A673 (cell line): ENCODE measurements around the gene FHL1. TPM values are rescaled to one million over a fixed set of nuclear protein-coding genes. Genes with fewer than 3 reads are reported as not detected.
A peak's percentile ranks its signal among the peaks of the same experiment; 100 is the strongest.

ENCODE experiments used
- BruUV-seq: library from RNA; stranded (reverse); fragments of 400-500 nt; replicated peaks from 2 replicates; lab custom pipeline; 2021; lab: Mats Ljungman, UMichigan
- CTCF ChIA-PET: fragments of 300-600 bp; sonication (Branson Sonifier 250); formaldehyde crosslinking; loops from one replicate; lab custom pipeline; 2022; ENCODE audit warnings: antibody characterized with exemption; lab: Charles Lee
- POLR2A ChIA-PET: fragments of 300-600 bp; sonication (Branson Sonifier 250); formaldehyde crosslinking; loops from one replicate; lab custom pipeline; 2022; ENCODE audit warnings: antibody characterized with exemption; ENCODE audit not compliant: low non-redundant PET; lab: Charles Lee
- DNase-seq: peaks from one replicate; pipeline ENCODE4 v3.0.0-alpha.2; 2015; ENCODE audit warnings: low spot score
- H3K27ac ChIP-seq: fragments of 200-600 bp; sonication (generic); 2 replicates; pipeline ENCODE4 v1.5.1; 2016; ENCODE audit warnings: mixed run types, low read depth, mild to moderate bottlenecking, mixed read lengths, antibody characterized with exemption, low read length; ENCODE audit not compliant: poor library complexity, severe bottlenecking
- H3K27me3 ChIP-seq: fragments of 200-600 bp; sonication (generic); replicated peaks from 2 replicates; pipeline ENCODE4 v1.6.1; 2017; ENCODE audit warnings: mixed run types, low read depth, mild to moderate bottlenecking, mixed read lengths, antibody characterized with exemption, low read length; ENCODE audit not compliant: insufficient read depth, poor library complexity
- H3K36me3 ChIP-seq: fragments of 200-600 bp; sonication (generic); 2 replicates; pipeline ENCODE4 v1.6.1; 2016; ENCODE audit warnings: mixed run types, mild to moderate bottlenecking, mixed read lengths, antibody characterized with exemption, low read length; ENCODE audit not compliant: insufficient read depth, poor library complexity, severe bottlenecking
- H3K4me1 ChIP-seq: fragments of 200-600 bp; sonication (generic); 2 replicates; pipeline ENCODE4 v1.6.1; 2017; ENCODE audit warnings: mixed run types, mild to moderate bottlenecking, mixed read lengths, antibody characterized with exemption, low read length; ENCODE audit not compliant: insufficient read depth, poor library complexity, severe bottlenecking
- H3K4me3 ChIP-seq: fragments of 200-600 bp; sonication (generic); 2 replicates; pipeline ENCODE4 v1.5.1; 2016; ENCODE audit warnings: low read depth, mixed run types, mild to moderate bottlenecking, mixed read lengths, low read length; ENCODE audit not compliant: poor library complexity, severe bottlenecking
- H3K9me3 ChIP-seq: fragments of 200-600 bp; sonication (generic); 2 replicates; pipeline ENCODE4 v1.6.1; 2016; ENCODE audit warnings: mixed run types, low read depth, mild to moderate bottlenecking, mixed read lengths, antibody characterized with exemption, low read length; ENCODE audit not compliant: poor library complexity, severe bottlenecking
- EZH2 ChIP-seq: fragments of 200-600 bp; sonication (generic); IDR thresholded peaks from 2 replicates; pipeline ENCODE4 v1.6.1; 2017; ENCODE audit warnings: borderline replicate concordance, low read depth, mild to moderate bottlenecking, mixed read lengths, antibody characterized with exemption, low read length; ENCODE audit not compliant: poor library complexity, severe bottlenecking
- intact Hi-C: fragments of 100-400 bp; cut with micrococcal nuclease; formaldehyde crosslinking; loops from one replicate; pipeline ENCODE4 v1.10.0; 2022; ENCODE audit not compliant: unreplicated experiment
- total RNA-seq: library from RNA; stranded (reverse); gene quantifications from 2 replicates; pipeline ENCODE4 v1.2.3, GENCODE V29; 2021
- TF ChIP-seq, protein P1 (sequence below): fragments of 300-800, 200-600 bp; sonication (generic); conservative IDR thresholded peaks from 2 replicates; pipeline ENCODE4 v1.5.1; 2017; ENCODE audit warnings: low read depth, mild to moderate bottlenecking, antibody characterized with exemption, low read length, moderate library complexity, mixed read lengths

The FHL1 gene
- total RNA-seq, 1 experiment from 2014 or later = 14.9 TPM

DNA sequence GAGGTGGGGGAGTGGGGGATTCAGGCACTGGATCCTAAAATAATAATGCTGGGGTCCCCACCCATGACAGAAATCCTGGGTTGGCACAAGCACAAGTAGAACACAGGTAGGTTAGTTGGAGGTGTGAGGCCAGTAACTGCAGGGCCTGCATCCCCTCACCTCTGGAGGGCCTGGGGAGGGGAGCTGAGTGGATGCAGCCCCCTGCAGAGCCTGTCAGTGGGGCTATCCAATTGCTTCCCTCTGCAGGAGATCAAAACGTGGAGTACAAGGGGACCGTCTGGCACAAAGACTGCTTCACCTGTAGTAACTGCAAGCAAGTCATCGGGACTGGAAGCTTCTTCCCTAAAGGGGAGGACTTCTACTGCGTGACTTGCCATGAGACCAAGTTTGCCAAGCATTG lies 60.2 kb downstream of the FHL1 start:
- CTCF ChIA-PET = interaction anchor here (0.5 kb wide), 1 partner anchor 171 kb away, joined by 3 read pairs; no protein-coding TSS in a partner anchor
- POLR2A ChIA-PET = no interaction called here
- H3K4me1 ChIP-seq = peaks cover 9% of the 10 kb centered on the region
- H3K4me3 ChIP-seq = no peak overlapping the region
- TF ChIP-seq, protein P1, sequence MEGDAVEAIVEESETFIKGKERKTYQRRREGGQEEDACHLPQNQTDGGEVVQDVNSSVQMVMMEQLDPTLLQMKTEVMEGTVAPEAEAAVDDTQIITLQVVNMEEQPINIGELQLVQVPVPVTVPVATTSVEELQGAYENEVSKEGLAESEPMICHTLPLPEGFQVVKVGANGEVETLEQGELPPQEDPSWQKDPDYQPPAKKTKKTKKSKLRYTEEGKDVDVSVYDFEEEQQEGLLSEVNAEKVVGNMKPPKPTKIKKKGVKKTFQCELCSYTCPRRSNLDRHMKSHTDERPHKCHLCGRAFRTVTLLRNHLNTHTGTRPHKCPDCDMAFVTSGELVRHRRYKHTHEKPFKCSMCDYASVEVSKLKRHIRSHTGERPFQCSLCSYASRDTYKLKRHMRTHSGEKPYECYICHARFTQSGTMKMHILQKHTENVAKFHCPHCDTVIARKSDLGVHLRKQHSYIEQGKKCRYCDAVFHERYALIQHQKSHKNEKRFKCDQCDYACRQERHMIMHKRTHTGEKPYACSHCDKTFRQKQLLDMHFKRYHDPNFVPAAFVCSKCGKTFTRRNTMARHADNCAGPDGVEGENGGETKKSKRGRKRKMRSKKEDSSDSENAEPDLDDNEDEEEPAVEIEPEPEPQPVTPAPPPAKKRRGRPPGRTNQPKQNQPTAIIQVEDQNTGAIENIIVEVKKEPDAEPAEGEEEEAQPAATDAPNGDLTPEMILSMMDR = no peak
- TF ChIP-seq EZH2 = no peak
- DNase-seq = no peak
- H3K27me3 ChIP-seq = no peaks in the 10 kb centered on the region
- intact Hi-C loops = no loop called here
- no TSS peak for BruUV-seq
- no peak overlapping the region for H3K27ac ChIP-seq
- H3K36me3 ChIP-seq = no peaks in the 10 kb centered on the region
- H3K9me3 ChIP-seq = no peaks in the 10 kb centered on the region

DNA sequence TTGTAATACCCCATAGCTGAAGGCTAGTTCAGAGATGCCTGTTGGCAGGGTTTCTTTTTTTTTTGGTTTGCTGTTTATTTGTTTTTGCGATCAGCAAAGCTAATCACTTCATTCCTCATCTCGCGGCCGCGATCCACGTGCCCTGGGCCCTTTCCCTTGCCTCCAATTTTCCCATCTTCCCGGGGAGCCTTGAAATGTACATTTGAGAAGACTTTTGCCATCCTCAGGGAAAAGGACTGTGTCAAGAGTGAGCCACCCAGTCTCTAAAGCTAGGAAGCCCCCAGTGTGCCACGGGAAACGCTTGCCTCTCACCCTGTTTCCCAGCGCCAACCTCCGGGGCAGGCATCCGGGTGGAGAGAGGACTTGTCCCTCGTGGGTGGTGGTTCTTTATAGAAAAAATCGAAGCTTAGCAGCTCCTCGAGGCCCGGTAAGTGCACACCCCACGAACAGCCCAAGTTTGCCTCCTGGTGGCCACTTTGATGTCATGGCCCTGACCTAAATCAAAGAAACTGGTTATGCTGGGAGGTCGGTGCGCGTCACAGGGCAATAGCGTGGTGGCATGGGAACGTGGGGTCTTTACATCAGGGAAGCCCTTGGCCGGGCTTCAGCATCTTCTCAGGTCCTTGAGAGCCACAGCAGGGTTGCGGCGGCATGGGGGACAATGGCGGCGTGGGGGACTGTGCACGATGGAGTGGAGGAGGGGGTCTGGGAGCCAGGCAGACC lies 61.8 kb downstream of the FHL1 start:
- H3K27ac ChIP-seq = no peak overlapping the region
- BruUV-seq = no TSS peak
- intact Hi-C loops = no loop called here
- ChIA-PET CTCF (interaction anchor here (1.1 kb wide), 1 partner anchor 180 kb away, joined by 21 read pairs; no protein-coding TSS in a partner anchor), POLR2A (no interaction called here)
- H3K27me3 ChIP-seq = no peaks in the 10 kb centered on the region
- H3K4me3 ChIP-seq = no peak overlapping the region
- no peaks in the 10 kb centered on the region for H3K36me3 ChIP-seq
- H3K9me3 ChIP-seq = no peaks in the 10 kb centered on the region
- peak; percentile 49 for DNase-seq
- peaks cover 5% of the 10 kb centered on the region for H3K4me1 ChIP-seq
- TF ChIP-seq, protein P1 = peak; percentile 62
- TF ChIP-seq EZH2 = no peak

DNA sequence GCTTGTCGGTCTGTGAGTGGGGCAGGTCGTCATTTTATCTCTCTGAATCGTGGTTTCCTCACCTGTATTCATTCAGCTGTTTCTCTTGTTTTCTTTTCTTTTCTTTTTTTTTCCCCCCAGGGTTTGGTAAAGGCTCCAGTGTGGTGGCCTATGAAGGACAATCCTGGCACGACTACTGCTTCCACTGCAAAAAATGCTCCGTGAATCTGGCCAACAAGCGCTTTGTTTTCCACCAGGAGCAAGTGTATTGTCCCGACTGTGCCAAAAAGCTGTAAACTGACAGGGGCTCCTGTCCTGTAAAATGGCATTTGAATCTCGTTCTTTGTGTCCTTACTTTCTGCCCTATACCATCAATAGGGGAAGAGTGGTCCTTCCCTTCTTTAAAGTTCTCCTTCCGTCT lies 62.4 kb downstream of the FHL1 start:
- Histone ChIP-seq H3K4me3 (no peak overlapping the region), H3K27ac (no peak overlapping the region), H3K9me3 (no peaks in the 10 kb centered on the region), H3K36me3 (no peaks in the 10 kb centered on the region), H3K27me3 (no peaks in the 10 kb centered on the region), H3K4me1 (peaks cover under 1% of the 10 kb centered on the region)
- intact Hi-C loops = no loop called here
- ChIA-PET POLR2A (no interaction called here), CTCF (interaction anchor here (1.1 kb wide), 1 partner anchor 181 kb away, joined by 21 read pairs; no protein-coding TSS in a partner anchor)
- BruUV-seq = no TSS peak
- TF ChIP-seq, protein P1 = no peak
- no peak for TF ChIP-seq EZH2
- no peak for DNase-seq
